Measurements from ENCODE around the gene CCDC177.

DNA sequence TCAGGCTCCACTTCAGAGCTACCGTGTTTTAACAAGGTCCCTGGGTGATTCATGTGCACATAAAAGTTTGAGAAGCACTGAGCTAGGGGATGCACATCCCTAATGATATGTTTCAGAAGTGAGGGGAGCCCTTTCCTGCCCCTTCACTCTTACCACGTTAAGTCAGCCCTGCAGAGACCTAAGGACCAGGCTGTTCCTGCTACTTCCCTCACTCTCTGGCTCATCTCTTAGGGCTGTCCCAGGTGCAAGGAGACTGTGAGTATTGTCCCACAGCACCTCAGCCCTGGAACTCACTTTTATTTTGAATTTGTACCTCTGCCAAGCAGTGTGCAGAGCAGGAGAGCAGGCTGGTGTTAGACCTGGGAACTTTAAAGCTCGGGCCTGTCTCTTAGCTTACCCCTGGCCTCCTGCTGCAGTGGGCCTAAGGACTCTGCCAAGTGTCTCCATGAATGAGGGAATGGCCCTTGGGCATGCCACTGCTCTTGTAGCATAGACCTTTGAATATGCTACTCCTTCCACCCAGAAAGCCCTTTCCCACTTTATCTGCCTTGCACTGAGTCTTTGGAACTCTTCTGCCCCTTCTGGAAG is 25.7 kb upstream of the CCDC177 start:
- TF ChIP-seq, protein P1, sequence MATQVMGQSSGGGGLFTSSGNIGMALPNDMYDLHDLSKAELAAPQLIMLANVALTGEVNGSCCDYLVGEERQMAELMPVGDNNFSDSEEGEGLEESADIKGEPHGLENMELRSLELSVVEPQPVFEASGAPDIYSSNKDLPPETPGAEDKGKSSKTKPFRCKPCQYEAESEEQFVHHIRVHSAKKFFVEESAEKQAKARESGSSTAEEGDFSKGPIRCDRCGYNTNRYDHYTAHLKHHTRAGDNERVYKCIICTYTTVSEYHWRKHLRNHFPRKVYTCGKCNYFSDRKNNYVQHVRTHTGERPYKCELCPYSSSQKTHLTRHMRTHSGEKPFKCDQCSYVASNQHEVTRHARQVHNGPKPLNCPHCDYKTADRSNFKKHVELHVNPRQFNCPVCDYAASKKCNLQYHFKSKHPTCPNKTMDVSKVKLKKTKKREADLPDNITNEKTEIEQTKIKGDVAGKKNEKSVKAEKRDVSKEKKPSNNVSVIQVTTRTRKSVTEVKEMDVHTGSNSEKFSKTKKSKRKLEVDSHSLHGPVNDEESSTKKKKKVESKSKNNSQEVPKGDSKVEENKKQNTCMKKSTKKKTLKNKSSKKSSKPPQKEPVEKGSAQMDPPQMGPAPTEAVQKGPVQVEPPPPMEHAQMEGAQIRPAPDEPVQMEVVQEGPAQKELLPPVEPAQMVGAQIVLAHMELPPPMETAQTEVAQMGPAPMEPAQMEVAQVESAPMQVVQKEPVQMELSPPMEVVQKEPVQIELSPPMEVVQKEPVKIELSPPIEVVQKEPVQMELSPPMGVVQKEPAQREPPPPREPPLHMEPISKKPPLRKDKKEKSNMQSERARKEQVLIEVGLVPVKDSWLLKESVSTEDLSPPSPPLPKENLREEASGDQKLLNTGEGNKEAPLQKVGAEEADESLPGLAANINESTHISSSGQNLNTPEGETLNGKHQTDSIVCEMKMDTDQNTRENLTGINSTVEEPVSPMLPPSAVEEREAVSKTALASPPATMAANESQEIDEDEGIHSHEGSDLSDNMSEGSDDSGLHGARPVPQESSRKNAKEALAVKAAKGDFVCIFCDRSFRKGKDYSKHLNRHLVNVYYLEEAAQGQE (IDR thresholded peaks at IDR 0.05; ENCODE audit: insufficient replicate concordance, low read depth): no peak
- no peak for TF ChIP-seq GABPA (IDR thresholded peaks at IDR 0.05; ENCODE audit: low read depth)
- TF ChIP-seq, protein P2, sequence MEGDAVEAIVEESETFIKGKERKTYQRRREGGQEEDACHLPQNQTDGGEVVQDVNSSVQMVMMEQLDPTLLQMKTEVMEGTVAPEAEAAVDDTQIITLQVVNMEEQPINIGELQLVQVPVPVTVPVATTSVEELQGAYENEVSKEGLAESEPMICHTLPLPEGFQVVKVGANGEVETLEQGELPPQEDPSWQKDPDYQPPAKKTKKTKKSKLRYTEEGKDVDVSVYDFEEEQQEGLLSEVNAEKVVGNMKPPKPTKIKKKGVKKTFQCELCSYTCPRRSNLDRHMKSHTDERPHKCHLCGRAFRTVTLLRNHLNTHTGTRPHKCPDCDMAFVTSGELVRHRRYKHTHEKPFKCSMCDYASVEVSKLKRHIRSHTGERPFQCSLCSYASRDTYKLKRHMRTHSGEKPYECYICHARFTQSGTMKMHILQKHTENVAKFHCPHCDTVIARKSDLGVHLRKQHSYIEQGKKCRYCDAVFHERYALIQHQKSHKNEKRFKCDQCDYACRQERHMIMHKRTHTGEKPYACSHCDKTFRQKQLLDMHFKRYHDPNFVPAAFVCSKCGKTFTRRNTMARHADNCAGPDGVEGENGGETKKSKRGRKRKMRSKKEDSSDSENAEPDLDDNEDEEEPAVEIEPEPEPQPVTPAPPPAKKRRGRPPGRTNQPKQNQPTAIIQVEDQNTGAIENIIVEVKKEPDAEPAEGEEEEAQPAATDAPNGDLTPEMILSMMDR (IDR thresholded peaks at IDR 0.05; ENCODE audit: insufficient read depth, low read length): no peak

All from HL-60 (cell line).